ENCODE data around the gene ZCCHC7. TPM values are rescaled to one million over a fixed set of nuclear protein-coding genes. Genes with fewer than 3 reads are reported as not detected.
"Not testable (repeated sequence)": the region's sequence is repeated elsewhere in the genome, so short reads cannot be mapped to it uniquely, and the experiment has no call there.

ZCCHC7 gene
- polyA plus RNA-seq, 4 donors = 4.9 to 15.0 (median 7.9) TPM

GRCh38 chr9:37105234-37105633 lies 15.1 kb upstream of the ZCCHC7 start:
- Histone ChIP-seq H3K9me3 (ENCODE audit: control insufficient read depth in 2 of 2, insufficient read depth in 1 of 2, low read depth in 1 of 2, low read length in 1 of 2) (no peaks in the 10 kb centered on the region), H3K27ac (ENCODE audit: low read depth in 1 of 3, low read length in 2 of 3) (no peak overlapping the region), H3K27me3 (ENCODE audit: control insufficient read depth in 3 of 3, insufficient read depth in 3 of 3, low read length in 3 of 3) (peaks cover 0 to 5% (median 0%) of the 10 kb centered on the region in 3 donors), H3K36me3 (ENCODE audit: control insufficient read depth in 3 of 3, insufficient read depth in 2 of 3, low read depth in 1 of 3, low read length in 3 of 3) (no peaks in the 10 kb centered on the region), H3K4me3 (ENCODE audit: low read depth in 1 of 3, low read length in 3 of 3) (no peak overlapping the region), H3K4me1 (ENCODE audit: control insufficient read depth in 3 of 3, insufficient read depth in 2 of 3, low read depth in 1 of 3, low read length in 2 of 3) (no peaks in the 10 kb centered on the region)
- no peak for DNase-seq
- no peak for FAIRE-seq
- WGBS, 3 donors = 76 to 89% (median 77%) methylated on average over 4 of the region's 4 CpGs

- no peaks in the 10 kb centered on the region for H3K9me3 ChIP-seq (ENCODE audit: control insufficient read depth in 2 of 2, insufficient read depth in 1 of 2, low read depth in 1 of 2, low read length in 1 of 2)
- FAIRE-seq = no peak
- H3K4me1 ChIP-seq (ENCODE audit: control insufficient read depth in 3 of 3, insufficient read depth in 2 of 3, low read depth in 1 of 3, low read length in 2 of 3) = no peaks in the 10 kb centered on the region
- 36 to 72% (median 63%) methylated on average over 3 of the region's 3 CpGs for WGBS, 3 donors
- no peaks in the 10 kb centered on the region for H3K36me3 ChIP-seq (ENCODE audit: control insufficient read depth in 3 of 3, insufficient read depth in 2 of 3, low read depth in 1 of 3, low read length in 3 of 3)
- no peak overlapping the region for H3K4me3 ChIP-seq (ENCODE audit: low read depth in 1 of 3, low read length in 3 of 3)
- H3K27ac ChIP-seq (ENCODE audit: low read depth in 1 of 3, low read length in 2 of 3) = no peak overlapping the region
- peaks cover 0 to 5% (median 0%) of the 10 kb centered on the region in 3 donors for H3K27me3 ChIP-seq (ENCODE audit: control insufficient read depth in 3 of 3, insufficient read depth in 3 of 3, low read length in 3 of 3)
- DNase-seq = no peak
These were observed 12.7 kb upstream of the ZCCHC7 start for GRCh38 chr9:37107701-37108100.

GRCh38 chr9:37114442-37114841 lies 5.9 kb upstream of the ZCCHC7 start:
- not testable (repeated sequence) for H3K27ac ChIP-seq (ENCODE audit: low read depth in 1 of 3, low read length in 2 of 3); H3K4me1 ChIP-seq (ENCODE audit: control insufficient read depth in 3 of 3, insufficient read depth in 2 of 3, low read depth in 1 of 3, low read length in 2 of 3); FAIRE-seq; H3K27me3 ChIP-seq (ENCODE audit: control insufficient read depth in 3 of 3, insufficient read depth in 3 of 3, low read length in 3 of 3); H3K4me3 ChIP-seq (ENCODE audit: low read depth in 1 of 3, low read length in 3 of 3); DNase-seq; H3K36me3 ChIP-seq (ENCODE audit: control insufficient read depth in 3 of 3, insufficient read depth in 2 of 3, low read depth in 1 of 3, low read length in 3 of 3); H3K9me3 ChIP-seq (ENCODE audit: control insufficient read depth in 2 of 2, insufficient read depth in 1 of 2, low read depth in 1 of 2, low read length in 1 of 2)
- WGBS, 3 donors = 88 to 91% (median 89%) methylated on average over 4 of the region's 4 CpGs

GRCh38 chr9:37117956-37118355 lies 2.4 kb upstream of the ZCCHC7 start:
- Histone ChIP-seq H3K27ac (ENCODE audit: low read depth in 1 of 3, low read length in 2 of 3) (no peak overlapping the region), H3K9me3 (ENCODE audit: control insufficient read depth in 2 of 2, insufficient read depth in 1 of 2, low read depth in 1 of 2, low read length in 1 of 2) (peaks cover 0 to 10% of the 10 kb centered on the region in 2 donors), H3K27me3 (ENCODE audit: control insufficient read depth in 3 of 3, insufficient read depth in 3 of 3, low read length in 3 of 3) (no peaks in the 10 kb centered on the region), H3K4me3 (ENCODE audit: low read depth in 1 of 3, low read length in 3 of 3) (no peak overlapping the region), H3K4me1 (ENCODE audit: control insufficient read depth in 3 of 3, insufficient read depth in 2 of 3, low read depth in 1 of 3, low read length in 2 of 3) (peaks cover 0 to 4% (median 0%) of the 10 kb centered on the region in 3 donors), H3K36me3 (ENCODE audit: control insufficient read depth in 3 of 3, insufficient read depth in 2 of 3, low read depth in 1 of 3, low read length in 3 of 3) (no peaks in the 10 kb centered on the region)
- FAIRE-seq = no peak
- no peak for DNase-seq
- WGBS, 3 donors = 93 to 98% (median 97%) methylated on average over 3 of the region's 3 CpGs

- Histone ChIP-seq H3K4me3 (ENCODE audit: low read depth in 1 of 3, low read length in 3 of 3) (no peak overlapping the region), H3K27me3 (ENCODE audit: control insufficient read depth in 3 of 3, insufficient read depth in 3 of 3, low read length in 3 of 3) (no peaks in the 10 kb centered on the region), H3K36me3 (ENCODE audit: control insufficient read depth in 3 of 3, insufficient read depth in 2 of 3, low read depth in 1 of 3, low read length in 3 of 3) (no peaks in the 10 kb centered on the region), H3K4me1 (ENCODE audit: control insufficient read depth in 3 of 3, insufficient read depth in 2 of 3, low read depth in 1 of 3, low read length in 2 of 3) (peaks cover 0 to 4% (median 0%) of the 10 kb centered on the region in 3 donors), H3K27ac (ENCODE audit: low read depth in 1 of 3, low read length in 2 of 3) (no peak overlapping the region), H3K9me3 (ENCODE audit: control insufficient read depth in 2 of 2, insufficient read depth in 1 of 2, low read depth in 1 of 2, low read length in 1 of 2) (peaks cover 0 to 10% of the 10 kb centered on the region in 2 donors)
- DNase-seq = no peak
- WGBS, 3 donors = 97 to 99% (median 98%) methylated on average over 9 of the region's 9 CpGs
- FAIRE-seq = no peak
These were observed 1.0 kb upstream of the ZCCHC7 start for GRCh38 chr9:37119360-37119759.

- Histone ChIP-seq H3K4me3 (ENCODE audit: low read depth in 1 of 3, low read length in 3 of 3) (peak overlapping the region; percentile 71 to 82 (median 73)), H3K9me3 (ENCODE audit: control insufficient read depth in 2 of 2, insufficient read depth in 1 of 2, low read depth in 1 of 2, low read length in 1 of 2) (peaks cover 0 to 10% of the 10 kb centered on the region in 2 donors), H3K27ac (ENCODE audit: low read depth in 1 of 3, low read length in 2 of 3) (peak overlapping the region; percentile 85 to 98 (median 88))
- DNase-seq = peak in 1 of 2 donors; percentile 33
- not testable (repeated sequence) for H3K36me3 ChIP-seq (ENCODE audit: control insufficient read depth in 3 of 3, insufficient read depth in 2 of 3, low read depth in 1 of 3, low read length in 3 of 3); H3K27me3 ChIP-seq (ENCODE audit: control insufficient read depth in 3 of 3, insufficient read depth in 3 of 3, low read length in 3 of 3); H3K4me1 ChIP-seq (ENCODE audit: control insufficient read depth in 3 of 3, insufficient read depth in 2 of 3, low read depth in 1 of 3, low read length in 2 of 3); FAIRE-seq
- 0 to 1% (median 0%) methylated on average over 23 of the region's 23 CpGs for WGBS, 3 donors
These were observed 515 bp downstream of the ZCCHC7 start for GRCh38 chr9:37120843-37121335.

GRCh38 chr9:37121881-37122280 lies 1.5 kb downstream of the ZCCHC7 start:
- peaks cover 0 to 10% of the 10 kb centered on the region in 2 donors for H3K9me3 ChIP-seq (ENCODE audit: control insufficient read depth in 2 of 2, insufficient read depth in 1 of 2, low read depth in 1 of 2, low read length in 1 of 2)
- H3K27ac ChIP-seq (ENCODE audit: low read depth in 1 of 3, low read length in 2 of 3) = no peak overlapping the region
- no peak overlapping the region for H3K4me3 ChIP-seq (ENCODE audit: low read depth in 1 of 3, low read length in 3 of 3)
- peaks cover 0 to 5% (median under 1%) of the 10 kb centered on the region in 3 donors for H3K36me3 ChIP-seq (ENCODE audit: control insufficient read depth in 3 of 3, insufficient read depth in 2 of 3, low read depth in 1 of 3, low read length in 3 of 3)
- peaks cover 0 to 4% (median 0%) of the 10 kb centered on the region in 3 donors for H3K4me1 ChIP-seq (ENCODE audit: control insufficient read depth in 3 of 3, insufficient read depth in 2 of 3, low read depth in 1 of 3, low read length in 2 of 3)
- no peak for FAIRE-seq
- WGBS, 3 donors = 73 to 80% (median 79%) methylated on average over 4 of the region's 4 CpGs
- H3K27me3 ChIP-seq (ENCODE audit: control insufficient read depth in 3 of 3, insufficient read depth in 3 of 3, low read length in 3 of 3) = no peaks in the 10 kb centered on the region
- no peak for DNase-seq

GRCh38 chr9:37126214-37126788 lies 5.9 kb downstream of the ZCCHC7 start:
- DNase-seq (peak in 1 of 2 donors; percentile 11), FAIRE-seq (no peak)
- Histone ChIP-seq H3K9me3 (ENCODE audit: control insufficient read depth in 2 of 2, insufficient read depth in 1 of 2, low read depth in 1 of 2, low read length in 1 of 2) (no peaks in the 10 kb centered on the region), H3K4me3 (ENCODE audit: low read depth in 1 of 3, low read length in 3 of 3) (no peak overlapping the region), H3K4me1 (ENCODE audit: control insufficient read depth in 3 of 3, insufficient read depth in 2 of 3, low read depth in 1 of 3, low read length in 2 of 3) (no peaks in the 10 kb centered on the region), H3K36me3 (ENCODE audit: control insufficient read depth in 3 of 3, insufficient read depth in 2 of 3, low read depth in 1 of 3, low read length in 3 of 3) (peaks cover 3 to 7% (median 4%) of the 10 kb centered on the region in 3 donors), H3K27me3 (ENCODE audit: control insufficient read depth in 3 of 3, insufficient read depth in 3 of 3, low read length in 3 of 3) (no peaks in the 10 kb centered on the region), H3K27ac (ENCODE audit: low read depth in 1 of 3, low read length in 2 of 3) (no peak overlapping the region)
- WGBS, 3 donors = 73 to 80% (median 73%) methylated on average over 6 of the region's 6 CpGs

- H3K27ac ChIP-seq (ENCODE audit: low read depth in 1 of 3, low read length in 2 of 3) = no peak overlapping the region
- WGBS, 3 donors = 88 to 92% (median 90%) methylated on average over 3 of the region's 3 CpGs
- peaks cover 3 to 7% (median 4%) of the 10 kb centered on the region in 3 donors for H3K36me3 ChIP-seq (ENCODE audit: control insufficient read depth in 3 of 3, insufficient read depth in 2 of 3, low read depth in 1 of 3, low read length in 3 of 3)
- H3K9me3 ChIP-seq (ENCODE audit: control insufficient read depth in 2 of 2, insufficient read depth in 1 of 2, low read depth in 1 of 2, low read length in 1 of 2) = no peaks in the 10 kb centered on the region
- no peaks in the 10 kb centered on the region for H3K27me3 ChIP-seq (ENCODE audit: control insufficient read depth in 3 of 3, insufficient read depth in 3 of 3, low read length in 3 of 3)
- H3K4me3 ChIP-seq (ENCODE audit: low read depth in 1 of 3, low read length in 3 of 3) = no peak overlapping the region
- DNase-seq (no peak), FAIRE-seq (no peak)
- H3K4me1 ChIP-seq (ENCODE audit: control insufficient read depth in 3 of 3, insufficient read depth in 2 of 3, low read depth in 1 of 3, low read length in 2 of 3) = no peaks in the 10 kb centered on the region
These were observed 6.6 kb downstream of the ZCCHC7 start for GRCh38 chr9:37127018-37127417.
